HG02970 (cell line): ENCODE data around the gene SLC1A3.

Experiments used
- ATAC-seq: cut with Tn5 transposase; IDR thresholded peaks from one replicate; pipeline ENCODE4 v1.9.1; 2021; ENCODE audit warnings: mild to moderate bottlenecking, moderate library complexity, moderate number of reproducible peaks; ENCODE audit not compliant: unreplicated experiment, low FRiP score

SLC1A3 gene

DNA sequence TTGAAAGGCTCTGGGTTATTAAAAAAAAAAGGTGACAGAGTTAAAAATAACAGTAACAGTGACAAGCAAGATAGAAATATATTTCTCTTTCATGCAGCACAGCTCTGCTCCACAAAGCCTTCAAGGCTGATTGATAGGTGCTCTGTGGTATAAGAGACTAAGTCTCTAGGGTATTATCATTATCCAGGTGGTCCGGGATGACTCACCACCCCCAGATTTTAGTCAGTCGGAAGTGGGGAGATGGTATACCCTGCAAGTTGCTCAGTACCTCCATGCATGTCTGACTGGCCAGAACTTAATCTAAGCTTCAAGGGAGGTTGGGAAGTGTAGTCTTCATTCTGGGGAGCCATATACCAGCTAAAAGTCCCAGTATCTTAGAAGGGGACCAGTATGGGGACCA lies 76.1 kb downstream of the SLC1A3 start:
- no peak for ATAC-seq

DNA sequence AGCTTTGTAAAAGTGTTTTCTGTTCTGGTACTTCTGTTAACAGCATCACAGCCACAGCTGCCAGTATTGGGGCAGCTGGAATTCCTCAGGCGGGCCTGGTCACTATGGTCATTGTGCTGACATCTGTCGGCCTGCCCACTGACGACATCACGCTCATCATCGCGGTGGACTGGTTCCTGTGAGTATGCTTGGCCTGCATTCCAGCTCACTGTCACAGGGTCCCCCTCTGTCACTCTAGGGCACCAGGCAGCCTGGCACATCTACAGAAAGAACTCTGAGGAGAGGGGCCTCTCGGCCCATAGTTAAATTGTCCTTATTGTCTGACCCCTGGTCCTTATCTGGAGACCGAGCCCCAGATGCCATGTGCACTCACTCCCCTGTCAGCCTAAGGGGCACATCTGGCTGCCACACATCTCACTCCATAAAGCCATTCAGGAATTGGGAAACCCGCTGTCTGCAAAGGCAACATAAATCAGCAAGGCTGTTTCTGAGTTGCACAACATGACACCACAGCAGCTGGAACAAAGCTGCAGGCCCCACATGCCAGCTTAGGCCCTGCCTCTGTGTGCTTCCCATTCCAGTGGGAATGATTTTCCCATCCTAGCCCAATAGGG lies 77.5 kb downstream of the SLC1A3 start:
- ATAC-seq = no peak

DNA sequence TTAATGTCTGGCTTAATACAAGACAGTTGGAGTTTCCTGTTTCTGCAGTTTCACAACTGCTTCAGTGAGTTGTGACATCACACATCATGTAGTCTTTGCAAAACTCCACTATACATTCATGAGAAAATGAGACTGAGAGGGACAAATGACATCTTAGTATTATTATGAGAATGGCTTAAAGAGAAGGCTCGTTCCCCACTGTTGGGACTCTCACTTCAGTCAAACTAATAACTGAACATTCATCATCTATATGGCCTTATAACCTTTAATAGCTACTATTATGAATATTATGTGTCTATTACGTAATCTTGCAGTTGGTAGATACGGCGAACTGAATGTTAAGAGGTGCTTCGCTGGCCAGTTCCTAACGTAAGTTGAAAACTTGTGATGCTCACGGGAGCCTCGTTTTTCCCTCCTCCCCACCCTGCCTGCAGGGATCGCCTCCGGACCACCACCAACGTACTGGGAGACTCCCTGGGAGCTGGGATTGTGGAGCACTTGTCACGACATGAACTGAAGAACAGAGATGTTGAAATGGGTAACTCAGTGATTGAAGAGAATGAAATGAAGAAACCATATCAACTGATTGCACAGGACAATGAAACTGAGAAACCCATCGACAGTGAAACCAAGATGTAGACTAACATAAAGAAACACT lies 79.4 kb downstream of the SLC1A3 start:
- no peak for ATAC-seq

DNA sequence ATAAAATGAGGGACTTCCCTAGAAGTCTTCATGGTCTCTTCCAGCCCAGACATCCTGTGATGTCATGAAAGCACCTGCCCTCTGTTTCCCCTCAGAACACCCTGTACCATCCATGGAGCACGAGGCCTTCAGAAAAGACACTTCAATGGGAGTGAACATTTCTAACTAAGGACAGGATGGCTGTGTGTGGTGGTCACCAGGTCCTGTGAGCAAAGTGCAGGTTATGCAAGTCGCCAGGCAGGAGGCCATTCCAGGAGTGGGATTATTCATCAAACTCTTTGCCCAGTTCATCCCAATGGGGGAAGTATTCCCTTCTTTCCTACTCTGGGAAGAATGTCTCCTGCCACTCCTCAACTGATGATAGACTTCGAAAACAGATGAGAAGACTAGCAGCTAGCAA lies 80.5 kb downstream of the SLC1A3 start:
- ATAC-seq = no peak

DNA sequence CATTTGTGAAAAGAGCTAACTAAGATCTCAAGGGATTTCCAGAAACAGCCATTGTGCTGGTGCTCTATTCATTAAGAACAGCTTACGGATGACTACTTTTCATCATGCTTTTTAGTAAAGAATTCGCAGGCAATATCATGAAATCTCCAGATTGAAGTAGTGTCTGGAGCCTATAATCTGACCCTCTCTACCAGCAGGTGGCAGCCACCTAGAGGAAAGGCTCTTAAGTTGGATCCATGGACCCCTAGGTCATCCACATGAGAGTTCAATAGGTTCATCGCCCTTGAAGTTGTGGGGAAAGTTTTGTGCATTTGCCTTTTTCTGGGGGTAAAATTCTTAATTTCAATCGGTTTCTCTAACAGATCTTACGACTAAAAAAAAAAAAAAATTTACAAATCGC lies 82.3 kb downstream of the SLC1A3 start:
- no peak for ATAC-seq

DNA sequence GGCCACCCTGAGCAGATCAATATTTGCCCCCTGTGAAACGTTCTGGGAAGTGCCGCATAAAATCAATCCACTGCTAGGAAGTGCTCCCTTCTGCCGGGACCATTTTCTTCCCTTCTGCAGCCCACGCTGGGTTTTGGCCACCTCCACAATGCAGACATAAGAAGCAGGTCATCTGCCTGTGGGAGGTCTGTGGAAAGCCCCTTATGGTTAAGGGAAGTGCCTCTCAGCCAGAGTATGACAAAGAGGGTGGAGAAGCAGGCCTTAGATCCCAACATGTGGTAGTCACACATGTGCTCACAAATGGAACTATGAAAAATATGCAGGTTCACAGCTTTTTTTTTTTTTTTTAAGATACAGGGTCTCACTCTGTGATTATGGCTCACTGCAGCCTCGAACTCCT lies 82.8 kb downstream of the SLC1A3 start:
- ATAC-seq = no peak

DNA sequence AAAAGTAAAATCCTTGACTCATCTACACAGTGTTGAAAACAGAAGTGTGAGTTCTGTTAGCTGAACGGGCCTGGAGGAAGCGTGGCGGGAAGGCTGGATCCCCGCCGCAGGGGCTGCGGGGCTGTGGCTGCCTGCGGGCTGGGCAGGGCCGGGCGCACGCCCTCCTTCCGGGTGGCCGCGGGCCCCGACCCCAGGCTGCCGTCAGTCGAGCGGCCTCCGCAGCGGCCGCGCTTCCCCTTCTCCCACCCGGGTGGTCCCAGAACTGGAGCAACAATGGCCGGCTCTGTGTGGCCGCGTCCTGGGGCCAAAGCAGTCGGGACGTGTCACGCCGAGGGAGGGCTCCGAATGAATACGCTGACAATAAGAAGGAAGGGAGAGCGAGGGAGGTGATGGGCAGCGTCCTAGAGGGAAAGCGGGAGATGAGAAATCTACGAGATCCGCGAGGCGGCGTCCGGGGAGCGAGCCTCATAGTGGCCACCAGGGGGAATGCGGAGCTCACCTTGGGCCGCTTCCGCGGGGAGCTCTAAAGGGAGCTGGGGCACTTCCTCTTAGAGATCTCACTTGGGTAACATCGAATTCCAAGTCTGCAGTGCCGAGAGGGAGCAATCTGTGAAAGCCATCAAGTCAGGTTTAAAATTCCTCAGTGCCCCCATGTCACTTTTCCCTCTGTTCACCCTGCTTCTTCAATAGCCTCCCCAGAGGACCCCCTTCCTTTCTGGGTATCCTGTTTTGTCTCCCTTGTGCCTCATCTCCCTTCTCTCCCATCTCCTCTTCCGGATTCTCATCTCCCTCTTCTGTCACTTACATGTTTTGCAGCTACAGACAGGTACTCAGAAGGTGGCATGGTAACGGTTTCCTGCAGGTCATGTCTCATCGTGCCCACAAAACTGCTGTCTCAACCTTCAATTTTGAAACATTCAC lies 83.9 kb downstream of the SLC1A3 start:
- peak; percentile 69 for ATAC-seq

DNA sequence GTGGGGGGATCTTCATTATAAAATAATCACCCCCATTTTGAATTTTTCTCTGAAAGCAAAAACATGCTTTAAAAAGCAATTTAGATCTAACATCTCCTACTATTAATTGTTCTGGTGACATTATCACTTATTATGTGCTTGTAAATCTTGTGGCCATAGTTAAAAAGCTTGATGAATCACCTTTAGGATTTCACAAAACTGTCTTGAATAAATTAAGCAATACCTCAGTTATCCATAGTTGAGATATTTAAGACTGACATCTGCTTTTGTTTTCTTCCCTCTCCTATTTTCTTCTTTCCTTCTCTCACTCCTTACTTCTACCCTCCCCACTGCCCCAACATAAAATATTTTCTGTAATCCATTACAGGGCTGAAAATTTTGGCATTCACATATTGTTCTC lies 84.8 kb downstream of the SLC1A3 start:
- no peak for ATAC-seq

DNA sequence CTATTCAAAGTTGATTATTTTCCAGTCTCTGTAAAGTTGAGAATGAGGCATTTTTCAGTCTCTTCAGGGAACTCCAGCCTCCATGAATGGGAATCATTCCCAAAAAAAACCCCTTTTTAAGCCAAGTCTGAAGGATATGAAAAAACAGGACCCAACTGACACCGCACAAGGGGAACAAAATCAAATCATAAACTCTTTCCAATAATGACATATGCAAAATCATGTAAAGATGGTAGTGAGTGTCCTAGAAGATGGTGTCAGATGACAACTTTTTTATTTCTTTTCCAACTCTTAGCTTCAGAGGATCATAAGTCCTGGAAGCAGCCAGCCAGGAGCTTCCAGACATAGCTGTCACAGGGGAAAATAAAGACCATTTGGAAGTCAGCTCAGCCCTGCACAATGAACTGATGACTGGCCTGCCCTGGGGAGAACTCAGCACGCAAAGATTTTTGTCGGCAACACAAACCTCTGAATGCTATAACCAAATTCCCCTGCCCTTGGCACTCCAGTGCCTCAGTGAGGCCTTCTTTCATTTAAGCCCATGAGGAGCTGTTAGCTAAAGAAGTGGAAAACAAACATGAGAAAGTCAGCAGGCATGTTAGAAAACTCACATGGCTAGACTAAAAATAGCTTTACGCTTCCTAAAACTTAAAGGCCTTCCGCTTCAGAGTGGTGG lies 85.4 kb downstream of the SLC1A3 start:
- ATAC-seq = no peak

DNA sequence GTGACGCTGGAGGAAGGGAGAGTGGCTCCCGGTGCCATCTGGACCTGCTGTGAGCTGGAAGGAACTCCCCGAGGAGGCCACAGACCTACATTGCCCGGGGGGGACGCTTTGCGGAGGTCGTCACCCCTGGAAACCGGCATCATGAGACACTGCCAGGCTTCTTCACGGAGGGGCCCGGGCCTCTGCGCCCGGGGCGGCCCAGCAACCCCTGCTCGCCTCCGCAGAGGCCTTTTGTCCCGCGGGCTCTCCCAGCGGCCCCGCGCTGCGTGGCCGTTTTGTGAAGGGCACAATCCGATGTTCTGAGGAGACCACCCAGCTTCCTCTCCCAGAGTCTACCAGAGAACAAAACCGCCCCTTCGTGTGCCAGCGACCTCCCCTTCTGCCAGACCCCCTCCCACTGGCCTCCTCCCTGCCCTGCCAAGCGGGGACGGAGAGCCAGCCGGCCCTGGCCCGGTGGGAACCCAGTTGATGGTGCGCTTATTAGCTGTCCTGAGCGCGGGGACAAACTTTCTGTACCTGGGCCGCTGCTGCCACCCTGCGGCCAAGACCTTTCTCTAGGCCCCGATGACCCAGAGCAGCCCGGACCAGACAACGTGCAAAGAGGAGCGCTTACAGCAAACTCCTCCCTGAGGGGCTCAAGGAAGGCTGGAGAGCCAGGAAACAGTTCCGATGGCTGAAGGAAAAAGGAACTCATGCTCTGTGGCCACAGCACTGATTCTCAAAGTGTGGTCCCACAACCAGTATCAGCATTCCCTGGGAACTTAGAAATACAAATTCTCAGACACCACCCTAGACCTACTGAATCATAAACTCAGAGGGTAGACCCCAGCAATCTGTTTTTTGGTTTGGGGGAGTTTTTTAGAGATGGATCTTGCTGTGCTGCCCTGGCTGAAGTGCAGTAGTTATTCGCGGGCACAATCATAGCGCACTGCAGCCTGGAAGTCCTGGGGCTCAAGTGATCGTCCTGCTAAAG lies 86.7 kb downstream of the SLC1A3 start:
- peak; percentile 50 for ATAC-seq

DNA sequence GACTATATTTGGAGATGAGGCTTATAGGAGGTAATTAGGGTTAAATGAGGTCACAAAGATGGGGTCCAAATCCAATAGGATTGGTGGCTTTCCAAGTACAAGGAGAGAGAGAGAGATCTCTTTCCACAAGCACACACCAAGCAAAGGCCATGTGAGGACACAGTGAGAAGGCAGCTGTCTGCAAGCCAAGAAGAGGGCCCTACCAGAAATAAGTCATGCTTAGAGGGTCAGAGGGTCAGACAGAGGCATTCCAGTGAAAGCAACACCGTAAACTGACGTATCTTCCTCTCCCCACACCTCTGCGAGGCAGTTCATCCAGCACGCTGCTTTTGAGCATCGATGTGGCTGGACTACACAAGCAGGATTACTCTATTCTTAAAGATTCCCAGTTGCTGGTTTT lies 87.9 kb downstream of the SLC1A3 start:
- no peak for ATAC-seq

DNA sequence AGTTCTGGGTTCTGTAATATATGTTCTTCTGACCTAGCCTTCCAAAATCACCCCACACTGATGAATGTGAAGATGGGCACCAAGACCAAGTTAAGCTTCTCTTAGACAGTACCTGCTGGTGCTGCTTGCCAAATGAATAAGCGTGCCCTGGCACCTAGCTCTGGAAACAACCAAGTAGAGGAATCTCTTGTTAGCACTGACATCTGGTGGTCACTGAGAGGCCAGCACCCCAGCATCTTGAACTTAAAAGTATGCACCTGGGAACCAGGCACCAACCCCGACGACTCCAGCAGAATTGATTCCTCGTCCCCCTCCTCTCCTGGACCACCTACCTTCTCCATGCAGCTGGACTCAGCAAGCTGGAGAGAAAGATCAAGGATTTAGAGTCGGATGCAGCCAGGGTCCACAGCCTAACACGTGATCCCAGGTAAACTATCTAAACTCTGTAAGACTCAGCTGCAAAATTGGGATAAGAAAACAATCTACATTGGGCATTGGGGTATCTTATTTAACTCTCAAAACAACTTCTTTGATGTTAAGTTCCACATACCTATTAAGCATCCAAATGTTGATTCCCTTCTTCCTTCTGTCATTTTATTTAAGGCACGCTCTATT lies 89.8 kb downstream of the SLC1A3 start:
- ATAC-seq = no peak

DNA sequence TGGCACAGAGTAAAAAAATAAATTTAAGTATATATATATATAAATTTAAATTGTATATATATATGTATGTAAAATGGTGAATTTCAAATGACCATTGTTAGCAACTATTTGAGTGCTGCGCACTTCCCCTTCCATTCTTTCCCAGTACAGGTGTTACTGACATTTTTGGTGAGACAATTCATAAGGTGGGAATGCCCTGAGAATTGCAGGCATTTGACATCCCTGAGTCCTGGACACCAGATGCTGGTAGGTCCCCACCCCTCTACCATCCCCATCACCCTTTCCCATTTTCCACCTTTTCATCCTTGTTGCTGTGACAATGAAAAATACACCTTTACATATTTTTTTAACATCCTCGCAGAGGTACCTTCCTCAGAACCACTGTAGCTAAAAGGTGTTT lies 91.6 kb downstream of the SLC1A3 start:
- ATAC-seq = no peak

DNA sequence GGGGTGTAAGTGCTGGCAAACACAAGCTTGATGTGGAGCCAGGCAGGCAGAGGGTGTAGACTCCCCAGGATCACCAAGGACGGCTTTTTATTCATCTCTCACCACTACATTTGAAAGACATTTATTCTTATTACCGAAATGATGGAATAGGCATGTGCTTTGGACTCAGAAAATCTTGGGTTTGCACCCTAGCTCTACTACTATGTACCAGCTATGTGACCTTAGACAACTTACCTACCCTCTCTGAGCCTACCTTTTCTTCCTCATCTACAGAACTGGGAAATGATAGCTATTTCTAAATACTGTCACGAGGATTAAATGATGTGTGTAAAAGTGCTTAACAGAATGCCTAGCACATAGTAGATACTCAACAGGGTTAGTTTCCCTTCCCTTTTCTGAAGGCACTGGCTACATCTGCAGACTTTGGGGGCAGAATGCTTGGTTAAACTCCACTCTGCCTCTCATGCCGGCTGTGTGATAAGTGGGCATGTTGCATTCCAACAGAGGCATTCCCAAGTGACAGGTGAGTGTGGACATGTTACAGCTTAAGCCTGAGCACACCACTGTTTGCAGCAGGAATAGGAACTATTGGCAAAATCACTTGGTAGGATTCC lies 94.8 kb downstream of the SLC1A3 start:
- ATAC-seq = peak; percentile 62

DNA sequence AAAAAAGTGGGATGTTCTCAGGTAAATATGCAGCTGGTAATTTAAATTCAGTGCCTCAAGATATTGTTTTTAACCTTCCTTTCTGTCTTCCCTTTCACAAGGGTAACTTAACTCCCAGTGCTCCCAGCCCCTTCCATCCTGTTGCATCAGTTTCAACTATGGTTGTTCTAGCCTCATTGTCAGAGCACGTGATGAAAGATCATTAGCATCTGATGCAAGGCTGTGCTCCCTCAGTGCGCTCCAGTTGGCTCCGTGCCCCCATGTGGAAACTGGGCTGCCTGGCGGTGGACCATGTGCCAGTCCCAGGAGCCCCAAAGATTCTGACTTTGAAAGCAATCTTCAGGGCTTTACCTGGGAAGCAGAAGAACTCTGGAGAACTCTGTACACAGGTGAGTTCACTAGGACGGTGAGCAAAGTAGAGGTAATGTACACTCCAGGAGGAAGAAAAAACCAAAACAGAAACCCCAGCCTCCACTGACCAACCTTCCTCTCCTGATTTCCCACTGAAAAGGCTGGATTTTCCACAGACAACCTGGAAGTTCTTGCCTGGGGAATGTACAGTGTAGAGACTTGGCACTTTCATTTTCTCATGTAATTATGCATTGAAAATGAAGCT lies 96.9 kb downstream of the SLC1A3 start:
- ATAC-seq = no peak

DNA sequence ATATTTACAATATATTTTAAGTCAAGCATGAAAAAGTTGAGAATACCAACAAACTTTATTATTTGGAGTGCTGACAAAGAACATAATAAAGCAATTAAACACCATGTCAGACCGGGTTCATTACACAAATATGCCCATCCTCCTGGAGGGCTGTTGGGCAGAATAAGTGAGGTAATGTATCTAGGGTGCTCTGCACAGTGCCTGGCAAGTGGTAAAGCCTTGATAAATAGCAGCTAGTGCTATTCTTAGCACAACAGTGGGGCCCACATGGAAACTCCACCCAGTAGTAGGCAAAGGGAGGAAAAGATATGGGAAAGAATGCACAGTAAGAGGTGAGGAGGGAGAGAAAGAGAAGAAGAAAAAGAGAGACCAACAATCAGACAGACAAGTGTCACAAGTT lies 97.7 kb downstream of the SLC1A3 start:
- no peak for ATAC-seq

DNA sequence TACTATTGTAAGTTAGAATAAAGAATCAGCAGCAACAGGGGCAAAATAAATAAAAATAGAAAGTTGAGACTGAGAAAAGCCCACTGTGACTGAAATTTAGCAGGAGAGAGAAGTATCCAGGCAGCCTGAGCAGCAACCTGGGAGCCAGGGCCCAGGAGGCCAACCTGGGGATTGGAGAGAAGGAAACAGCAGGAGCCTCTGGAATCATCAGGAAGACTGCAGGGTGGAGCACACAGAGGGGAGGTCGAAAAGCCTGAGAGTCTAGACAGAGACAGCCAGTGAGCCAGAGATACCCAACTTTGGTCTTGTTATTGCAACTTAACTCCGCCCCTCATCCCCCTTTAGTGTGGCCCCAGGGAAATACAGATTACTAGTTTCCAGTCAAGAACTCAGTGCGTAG lies 98.6 kb downstream of the SLC1A3 start:
- ATAC-seq = no peak

DNA sequence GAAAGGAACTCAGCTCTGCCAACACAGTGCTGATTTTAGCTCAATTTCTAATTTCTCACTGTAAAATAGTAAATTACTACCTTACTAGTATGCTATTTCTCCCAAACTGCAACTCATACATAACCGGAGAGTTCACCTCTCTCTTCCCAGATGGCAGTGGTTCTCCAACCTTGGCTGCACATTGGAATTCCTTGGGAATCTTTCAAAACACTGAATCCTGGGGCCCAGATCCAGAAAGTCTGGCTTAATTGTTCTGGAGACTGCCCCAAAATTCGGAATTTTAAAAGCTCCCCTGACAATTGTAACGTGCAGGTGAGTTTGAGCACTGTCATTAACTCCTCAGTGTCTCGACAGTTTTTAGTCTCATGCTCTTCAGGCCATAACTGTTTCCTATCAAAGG lies 100.3 kb downstream of the SLC1A3 start:
- no peak for ATAC-seq

DNA sequence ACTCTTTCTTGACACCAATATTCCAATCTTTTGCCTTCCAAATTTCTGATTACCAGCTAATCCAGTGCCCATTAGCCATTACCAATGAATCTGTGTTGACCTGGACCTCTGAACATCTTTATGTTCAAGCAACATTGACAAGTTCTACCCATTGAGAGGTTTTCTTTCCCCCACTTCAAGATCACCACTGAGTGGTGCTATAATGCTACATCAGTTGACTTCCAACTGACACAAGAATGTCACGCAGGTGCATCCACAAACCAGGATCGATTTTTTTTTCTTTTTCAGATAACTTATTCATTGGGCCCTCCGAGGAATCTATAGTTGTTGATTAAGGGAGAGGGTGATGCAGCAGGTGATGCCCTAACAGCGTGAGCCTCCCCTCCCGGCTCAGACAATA lies 102.6 kb downstream of the SLC1A3 start:
- ATAC-seq = no peak
